Stomach smooth muscle (tissue), 2 donors: ENCODE measurements around the gene SCYGR5.
"Not testable (repeated sequence)": the region's sequence is repeated elsewhere in the genome, so short reads cannot be mapped to it uniquely, and the experiment has no call there.

Experiments
- H3K27ac ChIP-seq: one replicate; pipeline ENCODE4 v1.7.0; 2013; ENCODE audit warnings: mild to moderate bottlenecking, low read length, inconsistent platforms
- H3K27me3 ChIP-seq, 2 donors: one replicate each; pipeline ENCODE4 v1.7.0; 2013; ENCODE audit warnings: low read length in 2 of 2; ENCODE audit not compliant: insufficient read depth in 2 of 2, control insufficient read depth in 1 of 2
- H3K36me3 ChIP-seq, 2 donors: one replicate each; pipeline ENCODE4 v1.7.0; 2013; ENCODE audit warnings: low read length in 2 of 2; ENCODE audit not compliant: control insufficient read depth in 2 of 2, insufficient read depth in 2 of 2
- H3K4me1 ChIP-seq: one replicate; pipeline ENCODE4 v1.7.0; 2013; ENCODE audit warnings: low read length; ENCODE audit not compliant: control insufficient read depth, insufficient read depth
- H3K4me3 ChIP-seq, 2 donors: one replicate each; pipeline ENCODE4 v1.7.0; 2013; ENCODE audit warnings: low read length in 2 of 2
- H3K9ac ChIP-seq, 2 donors: one replicate each; pipeline ENCODE4 v1.7.0; 2013; ENCODE audit warnings: low read length in 2 of 2, mild to moderate bottlenecking in 1 of 2
- H3K9me3 ChIP-seq, 2 donors: one replicate each; pipeline ENCODE4 v1.7.0; 2013; ENCODE audit warnings: low read length in 2 of 2; ENCODE audit not compliant: control insufficient read depth in 2 of 2
- donor health status: healthy.
- donor health status: Pancreatic carcinoma.

Gene SCYGR5, protein sequence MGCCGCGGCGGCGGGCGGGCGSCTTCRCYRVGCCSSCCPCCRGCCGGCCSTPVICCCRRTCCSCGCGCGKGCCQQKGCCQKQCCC

DNA sequence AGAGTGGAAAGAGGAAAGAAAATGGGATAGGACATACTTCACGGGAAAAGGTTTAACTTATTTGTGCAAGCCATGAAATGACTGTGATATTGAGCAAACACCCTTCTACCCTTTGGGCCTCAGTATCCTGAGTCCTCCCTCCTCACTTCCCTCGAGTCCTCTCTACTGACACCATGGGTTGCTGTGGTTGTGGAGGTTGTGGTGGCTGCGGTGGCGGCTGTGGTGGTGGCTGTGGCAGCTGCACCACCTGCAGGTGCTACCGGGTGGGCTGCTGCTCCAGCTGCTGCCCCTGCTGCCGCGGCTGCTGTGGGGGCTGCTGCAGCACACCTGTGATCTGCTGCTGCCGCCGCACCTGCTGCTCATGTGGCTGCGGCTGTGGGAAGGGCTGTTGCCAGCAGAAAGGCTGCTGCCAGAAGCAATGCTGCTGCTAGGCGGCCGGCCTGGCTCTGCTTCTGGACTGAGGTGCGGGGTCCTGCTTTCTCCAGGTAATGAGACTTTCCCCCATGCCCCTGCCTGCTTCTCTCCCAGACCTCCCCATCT is at the start of gene SCYGR5:
Gene SCYGR5, plus strand, starts transcription at position 174 of the 540 bp plus-strand sequence. Its CDS starts 0 bp downstream, at position 174.
- H3K4me3 ChIP-seq, H3K4me1 ChIP-seq, H3K27ac ChIP-seq, H3K9me3 ChIP-seq, H3K36me3 ChIP-seq, H3K9ac ChIP-seq, H3K27me3 ChIP-seq: not testable (repeated sequence)

DNA sequence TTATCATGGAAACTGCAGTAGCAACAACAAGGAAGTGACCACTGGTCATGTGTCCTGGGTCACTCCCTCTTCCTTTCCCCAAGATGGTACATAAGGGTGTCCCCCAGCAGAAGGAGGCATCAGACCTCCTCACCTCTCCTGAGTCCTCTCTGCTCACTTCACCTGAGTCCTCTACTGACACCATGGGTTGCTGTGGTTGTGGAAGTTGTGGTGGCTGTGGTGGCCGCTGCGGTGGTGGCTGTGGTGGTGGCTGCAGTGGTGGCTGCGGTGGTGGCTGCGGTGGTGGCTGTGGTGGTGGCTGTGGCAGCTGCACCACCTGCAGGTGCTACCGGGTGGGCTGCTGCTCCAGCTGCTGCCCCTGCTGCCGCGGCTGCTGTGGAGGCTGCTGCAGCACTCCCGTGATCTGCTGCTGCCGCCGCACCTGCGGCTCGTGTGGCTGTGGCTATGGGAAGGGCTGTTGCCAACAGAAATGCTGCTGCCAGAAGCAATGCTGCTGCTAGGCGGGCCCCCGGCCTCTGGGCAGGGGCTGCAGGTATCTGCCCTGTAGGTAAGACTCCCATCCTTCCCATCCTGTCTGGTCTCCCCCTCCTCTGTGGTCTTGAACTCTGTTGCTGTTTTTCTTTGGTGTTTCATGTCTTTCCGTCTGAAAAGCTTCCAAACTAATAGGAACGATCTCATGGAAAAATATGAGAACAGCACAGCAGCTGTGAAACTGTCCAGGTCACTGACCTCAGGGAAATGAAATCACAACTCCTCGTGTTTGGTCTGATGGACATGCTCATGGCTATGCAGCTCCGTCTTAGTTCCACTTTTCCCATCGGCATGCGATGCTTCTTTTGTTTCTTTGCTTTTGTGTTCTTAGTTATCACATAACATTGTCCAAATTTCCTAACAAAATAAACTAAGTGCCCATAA is 49.0 kb upstream of the SCYGR5 start, which contains the start of gene SCYGR4:
Gene SCYGR4, plus strand, starts transcription at position 183 of the 915 bp plus-strand sequence. Its CDS starts 0 bp downstream, at position 183.
- no peaks in the 10 kb centered on the region for H3K27me3 ChIP-seq
- no peak within 1 kb of the TSS for H3K9ac ChIP-seq

DNA sequence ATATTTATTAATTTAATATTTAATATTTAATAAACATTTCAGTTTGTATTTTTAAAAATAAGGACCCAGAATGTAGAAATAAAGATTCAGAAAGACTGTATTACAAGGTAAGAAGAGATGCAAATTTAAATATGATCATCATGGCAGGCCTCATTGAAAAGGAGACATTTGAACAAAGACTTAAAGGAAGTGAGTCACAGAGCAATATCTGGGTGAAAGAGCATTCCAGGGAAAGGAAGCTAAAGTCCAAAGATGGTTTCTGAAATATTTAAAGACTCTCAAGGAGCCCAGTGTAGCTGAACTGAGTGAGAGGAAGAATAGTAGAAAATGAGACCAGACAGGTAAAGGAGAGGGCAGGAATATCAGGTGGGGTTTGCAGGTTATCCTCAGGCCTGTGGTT is 43.4 kb upstream of the SCYGR5 start:
- H3K27ac ChIP-seq = no peak overlapping the region

More for the DNA sequence above, 49.0 kb upstream of the SCYGR5 start, which contains the start of gene SCYGR4:
- no peak within 1 kb of the TSS for H3K4me3 ChIP-seq
- no peaks in the 10 kb centered on the region for H3K36me3 ChIP-seq
- H3K27ac ChIP-seq = no peak within 1 kb of the TSS
- no peaks in the 10 kb centered on the region for H3K4me1 ChIP-seq
- H3K9me3 ChIP-seq = peaks cover 0 to 3% of the 10 kb centered on the region in 2 donors

DNA sequence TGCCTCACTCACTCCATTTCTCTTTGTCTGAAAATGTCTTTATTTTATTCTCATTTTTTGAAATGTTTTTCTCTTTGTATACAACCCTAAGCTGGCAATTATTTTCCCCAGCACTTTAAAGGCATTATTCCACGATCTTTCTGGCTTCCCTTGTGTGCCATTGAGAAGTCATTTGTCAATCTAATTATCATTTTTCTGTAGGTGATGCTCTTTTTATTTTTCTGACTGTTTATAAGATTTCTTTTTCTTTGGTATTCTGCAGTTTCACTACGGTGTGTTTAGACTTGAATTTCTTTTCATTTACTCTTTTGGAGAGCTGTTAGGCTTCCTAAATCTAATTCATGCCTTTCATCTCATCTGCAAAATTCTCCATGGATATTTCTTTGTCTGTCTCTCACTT is 41.2 kb upstream of the SCYGR5 start:
- Histone ChIP-seq H3K27ac (no peak overlapping the region), H3K36me3 (no peaks in the 10 kb centered on the region), H3K9me3 (peaks cover 0 to 3% of the 10 kb centered on the region in 2 donors), H3K4me1 (no peaks in the 10 kb centered on the region), H3K27me3 (no peaks in the 10 kb centered on the region), H3K4me3 (no peak overlapping the region), H3K9ac (no peak overlapping the region)

More for the DNA sequence above, 43.4 kb upstream of the SCYGR5 start:
- no peaks in the 10 kb centered on the region for H3K4me1 ChIP-seq
- H3K4me3 ChIP-seq = no peak overlapping the region
- H3K9ac ChIP-seq = no peak overlapping the region
- H3K27me3 ChIP-seq = no peaks in the 10 kb centered on the region
- no peaks in the 10 kb centered on the region for H3K36me3 ChIP-seq
- H3K9me3 ChIP-seq = peaks cover 0 to 3% of the 10 kb centered on the region in 2 donors

DNA sequence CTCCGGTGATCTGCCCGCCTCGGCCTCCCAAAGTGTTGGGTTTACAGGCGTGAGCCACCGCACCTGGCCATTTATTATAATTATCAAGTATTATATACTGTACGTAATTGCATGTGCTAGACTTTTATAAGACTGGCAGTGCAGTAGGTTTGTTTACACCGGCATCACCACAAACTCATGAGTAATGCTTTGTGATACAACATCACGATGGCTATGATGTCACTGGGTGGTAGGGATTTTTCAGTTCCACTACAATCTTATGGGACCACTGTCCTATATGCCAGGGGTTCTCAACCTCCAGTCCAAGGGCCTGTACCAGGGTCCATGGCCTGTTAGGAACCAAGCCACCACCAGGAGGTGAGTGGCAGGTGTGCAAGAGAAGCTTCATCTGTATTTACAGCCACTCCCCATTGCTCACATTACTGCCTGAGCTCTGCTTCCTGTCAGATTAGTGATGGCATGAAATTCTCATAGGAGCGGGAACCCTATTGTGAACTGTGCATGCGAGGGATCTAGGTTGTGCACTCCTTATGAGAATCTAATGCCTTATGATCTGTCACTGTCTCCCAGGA is 39.9 kb upstream of the SCYGR5 start:
- H3K4me1 ChIP-seq = no peaks in the 10 kb centered on the region
- no peak overlapping the region for H3K27ac ChIP-seq
- peaks cover 0 to 3% of the 10 kb centered on the region in 2 donors for H3K9me3 ChIP-seq
- H3K9ac ChIP-seq = no peak overlapping the region
- H3K36me3 ChIP-seq = no peaks in the 10 kb centered on the region
- no peak overlapping the region for H3K4me3 ChIP-seq
- H3K27me3 ChIP-seq = no peaks in the 10 kb centered on the region

DNA sequence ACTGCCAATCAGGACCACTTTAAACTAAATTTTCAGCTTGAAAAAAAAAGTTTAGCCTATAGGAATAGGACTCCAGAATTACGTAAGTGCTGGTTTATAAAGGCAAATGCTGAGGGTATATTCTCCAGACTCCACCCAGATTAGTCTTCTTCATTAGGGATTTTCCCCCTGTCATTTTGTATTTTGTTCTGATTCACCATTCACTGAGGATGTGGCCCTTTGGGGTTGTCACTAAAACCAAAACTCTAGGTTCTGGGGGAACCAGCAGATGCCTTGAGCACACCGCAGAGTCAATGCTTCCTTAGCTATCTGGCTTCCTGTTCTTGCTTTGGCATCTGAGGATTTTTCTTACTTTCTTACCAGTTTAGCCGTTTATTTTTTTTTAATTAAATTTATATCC is 38.8 kb upstream of the SCYGR5 start:
- H3K9me3 ChIP-seq = no peaks in the 10 kb centered on the region

DNA sequence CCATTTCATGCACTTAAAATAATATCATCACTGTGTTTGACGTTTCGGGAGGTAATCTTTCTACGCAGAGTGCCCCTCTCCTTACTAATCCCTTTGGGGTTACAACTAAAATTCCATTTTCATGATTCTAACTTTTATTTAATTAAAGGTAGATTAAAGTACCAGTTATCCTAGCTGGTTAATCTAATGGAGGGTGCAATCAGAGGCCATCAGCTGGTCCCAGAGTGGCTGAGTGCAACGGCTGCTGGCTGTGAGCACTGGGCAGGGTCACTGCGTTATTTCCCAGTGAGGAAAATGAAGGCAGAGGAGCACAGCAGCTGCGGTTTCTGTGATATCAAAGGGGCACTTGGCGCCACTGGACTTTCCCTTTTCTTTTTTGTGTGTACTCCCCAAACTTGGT is 37.2 kb upstream of the SCYGR5 start:
- H3K9me3 ChIP-seq = no peaks in the 10 kb centered on the region
- no peaks in the 10 kb centered on the region for H3K36me3 ChIP-seq
- H3K9ac ChIP-seq = no peak overlapping the region
- no peak overlapping the region for H3K27ac ChIP-seq
- no peaks in the 10 kb centered on the region for H3K4me1 ChIP-seq
- no peak overlapping the region for H3K4me3 ChIP-seq
- no peaks in the 10 kb centered on the region for H3K27me3 ChIP-seq

More for the DNA sequence above, 38.8 kb upstream of the SCYGR5 start:
- H3K36me3 ChIP-seq = no peaks in the 10 kb centered on the region
- H3K9ac ChIP-seq = no peak overlapping the region
- no peaks in the 10 kb centered on the region for H3K27me3 ChIP-seq
- H3K4me3 ChIP-seq = no peak overlapping the region
- H3K27ac ChIP-seq = no peak overlapping the region
- no peaks in the 10 kb centered on the region for H3K4me1 ChIP-seq

DNA sequence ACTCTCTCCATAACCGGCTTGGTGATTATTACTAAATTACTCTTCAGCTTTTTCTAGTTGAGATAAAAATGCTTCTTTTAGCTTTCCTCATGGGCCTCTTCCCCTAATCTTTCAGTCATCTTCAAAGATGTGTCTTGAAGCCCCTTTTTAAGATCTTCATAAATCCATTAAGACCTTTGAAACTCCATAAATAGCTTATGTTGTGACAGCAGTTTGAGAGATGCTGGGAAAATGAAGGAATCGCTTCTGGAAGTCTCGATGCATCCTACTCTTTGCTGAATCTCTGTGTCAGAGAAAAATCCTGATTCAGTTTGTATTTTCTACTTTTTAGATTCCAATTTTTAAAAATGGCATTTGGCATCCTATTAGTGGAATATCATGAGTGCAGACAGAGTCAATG is 36.3 kb upstream of the SCYGR5 start:
- H3K9me3 ChIP-seq = no peaks in the 10 kb centered on the region
- H3K27ac ChIP-seq = no peak overlapping the region
- no peaks in the 10 kb centered on the region for H3K4me1 ChIP-seq
- no peak overlapping the region for H3K4me3 ChIP-seq
- H3K9ac ChIP-seq = no peak overlapping the region
- no peaks in the 10 kb centered on the region for H3K27me3 ChIP-seq
- no peaks in the 10 kb centered on the region for H3K36me3 ChIP-seq

DNA sequence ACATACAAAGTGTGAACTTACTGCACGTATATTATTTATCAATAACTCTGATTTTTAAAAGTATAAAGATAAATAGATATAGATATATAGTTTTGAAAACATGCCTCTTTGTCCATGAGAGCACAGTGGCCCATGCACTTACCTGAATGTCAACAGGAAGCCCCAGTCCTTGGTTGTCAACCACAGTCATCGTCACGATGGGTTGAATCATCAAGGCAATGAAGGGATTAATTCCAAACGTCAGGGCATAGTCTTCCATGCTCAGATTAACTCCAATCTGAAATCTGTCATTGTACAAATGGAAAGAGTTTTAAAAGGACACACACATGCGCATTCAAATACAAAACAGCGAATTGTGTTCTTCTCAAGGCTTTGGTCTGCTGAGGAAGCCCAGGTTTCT is 33.8 kb upstream of the SCYGR5 start:
- Histone ChIP-seq H3K4me3 (no peak overlapping the region), H3K36me3 (no peaks in the 10 kb centered on the region), H3K9ac (no peak overlapping the region), H3K9me3 (no peaks in the 10 kb centered on the region), H3K27me3 (no peaks in the 10 kb centered on the region), H3K27ac (no peak overlapping the region), H3K4me1 (no peaks in the 10 kb centered on the region)

DNA sequence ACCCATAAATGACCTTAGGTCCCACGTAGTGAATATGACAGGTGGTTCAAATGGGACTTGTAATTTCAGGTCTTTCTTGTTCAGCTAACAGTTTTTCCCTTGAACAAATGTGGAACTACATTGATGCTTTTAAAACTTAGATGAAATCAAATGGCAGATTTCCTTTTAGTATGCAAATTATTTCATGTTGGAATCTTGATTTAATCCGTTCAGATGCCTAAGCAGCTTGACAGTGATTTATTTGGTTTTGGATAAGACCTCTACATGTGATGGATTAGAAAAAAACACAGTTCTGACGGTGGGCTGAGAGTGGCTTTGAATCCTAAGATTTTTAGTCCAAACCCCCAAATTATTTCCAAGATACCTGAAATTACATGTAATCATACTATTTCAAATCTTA is 32.4 kb upstream of the SCYGR5 start:
- no peaks in the 10 kb centered on the region for H3K36me3 ChIP-seq
- H3K9ac ChIP-seq = no peak overlapping the region
- H3K27ac ChIP-seq = no peak overlapping the region
- no peaks in the 10 kb centered on the region for H3K9me3 ChIP-seq
- H3K27me3 ChIP-seq = no peaks in the 10 kb centered on the region
- H3K4me1 ChIP-seq = no peaks in the 10 kb centered on the region
- no peak overlapping the region for H3K4me3 ChIP-seq
